Endothelial cell of umbilical vein (primary cell): Measurements from ENCODE around the gene CHN2. TPM values are rescaled to one million over a fixed set of nuclear protein-coding genes. Genes with fewer than 3 reads are reported as not detected.

Experiments
- BruUV-seq: library from RNA; stranded (reverse); fragments of 400-500 nt; replicated peaks from 2 replicates; lab custom pipeline; 2021; lab: Mats Ljungman, UMichigan
- CTCF ChIA-PET: fragments of 300-600, 350-600 bp; sonication (Branson Sonifier 250); formaldehyde crosslinking; loops from one replicate; lab custom pipeline; 2021; ENCODE audit warnings: antibody characterized with exemption, inconsistent platforms; lab: Charles Lee
- POLR2A ChIA-PET: fragments of 300-600, 350-600 bp; sonication (Branson Sonifier 250); formaldehyde crosslinking; loops from one replicate; lab custom pipeline; 2021; ENCODE audit warnings: antibody characterized with exemption, inconsistent platforms; lab: Charles Lee
- DNase-seq: peaks from one replicate; pipeline ENCODE4 v3.0.0-alpha.2; 2011; ENCODE audit warnings: low read depth, low spot score
- FAIRE-seq: peaks from 2 replicates; lab custom pipeline; 2011; peaks lifted over from hg19 to GRCh38; lab: Jason Lieb, UNC
- H2AFZ ChIP-seq: 2 replicates; pipeline ENCODE4 v1.6.0; 2012; ENCODE audit warnings: low read depth, low read length, control low read depth, inconsistent platforms
- H3K27ac ChIP-seq: 2 replicates; pipeline ENCODE4 v1.5.1; 2011; ENCODE audit warnings: low read depth, mild to moderate bottlenecking, control low read depth, low read length, moderate library complexity; ENCODE audit not compliant: insufficient read depth
- H3K27me3 ChIP-seq, 2 experiments: 2 replicates each; pipeline versions ENCODE4 v1.6.0 to v1.6.1; 2011; ENCODE audit warnings: low read length in 2 of 2, mixed read lengths in 1 of 2; ENCODE audit not compliant: control insufficient read depth in 2 of 2, insufficient read depth in 2 of 2
- H3K36me3 ChIP-seq, 2 experiments: 2 replicates in 1 of 2; 3 replicates in 1 of 2; pipeline ENCODE4 v1.5.1; 2011; ENCODE audit warnings: low read length in 2 of 2, mild to moderate bottlenecking in 1 of 2, moderate library complexity in 1 of 2; ENCODE audit not compliant: control insufficient read depth in 2 of 2, insufficient read depth in 2 of 2; ENCODE audit errors: extremely low read depth in 1 of 2
- H3K4me1 ChIP-seq: 3 replicates; pipeline ENCODE4 v1.5.1; 2011; ENCODE audit warnings: mild to moderate bottlenecking, low read length; ENCODE audit not compliant: control insufficient read depth, insufficient read depth; ENCODE audit errors: extremely low read depth
- H3K4me2 ChIP-seq: 2 replicates; pipeline ENCODE4 v1.6.1; 2011; ENCODE audit warnings: low read length, control low read depth, mixed read lengths; ENCODE audit not compliant: insufficient read depth
- H3K4me3 ChIP-seq, 3 experiments: fragments of 200-600 bp in 1 of 3; sonication (generic), shearing (Covaris generic) in 1 of 3; replicated peaks in 1 of 3; 2 replicates each; pipeline ENCODE4 v1.5.1; 2011 to 2016; ENCODE audit warnings: control low read depth in 3 of 3, low read length in 3 of 3, mild to moderate bottlenecking in 2 of 3, inconsistent platforms in 1 of 3, low read depth in 1 of 3, moderate library complexity in 1 of 3; ENCODE audit not compliant: insufficient read depth in 1 of 3
- H3K79me2 ChIP-seq: 2 replicates; pipeline ENCODE4 v1.6.0; 2012; ENCODE audit warnings: low read length, inconsistent platforms; ENCODE audit not compliant: control insufficient read depth, insufficient read depth
- H3K9ac ChIP-seq: replicated peaks from 2 replicates; pipeline ENCODE3; 2011; ENCODE audit warnings: low read length, control low read depth; ENCODE audit not compliant: insufficient read depth; ENCODE audit errors: extremely low read depth
- H3K9me1 ChIP-seq: replicated peaks from 3 replicates; pipeline ENCODE4 v1.6.0; 2011; ENCODE audit warnings: mild to moderate bottlenecking, low read length; ENCODE audit not compliant: control insufficient read depth, insufficient read depth; ENCODE audit errors: extremely low read depth
- H3K9me3 ChIP-seq: replicated peaks from 2 replicates; pipeline ENCODE4 v1.5.1; 2012; ENCODE audit warnings: low read length, inconsistent platforms; ENCODE audit not compliant: control insufficient read depth, insufficient read depth
- H4K20me1 ChIP-seq: replicated peaks from 2 replicates; pipeline ENCODE3; 2011; ENCODE audit warnings: mild to moderate bottlenecking, low read length; ENCODE audit not compliant: control insufficient read depth, insufficient read depth; ENCODE audit errors: extremely low read depth
- CTCF ChIP-seq, 2 donors: IDR thresholded peaks; 1 replicate in 1 of 2; 2 replicates in 1 of 2; pipeline ENCODE4 v1.5.1; 2011; ENCODE audit warnings: low read length in 2 of 2, mild to moderate bottlenecking in 2 of 2, moderate library complexity in 2 of 2, control low read depth in 1 of 2, inconsistent platforms in 1 of 2, low read depth in 1 of 2; ENCODE audit not compliant: insufficient read depth in 1 of 2; ENCODE audit errors: extremely low read depth in 1 of 2
- EZH2 ChIP-seq: IDR thresholded peaks from 2 replicates; pipeline ENCODE4 v1.6.1; 2012; ENCODE audit warnings: borderline replicate concordance, low read depth, mild to moderate bottlenecking, moderate library complexity, low read length, inconsistent platforms; ENCODE audit not compliant: severe bottlenecking
- FOS ChIP-seq: IDR thresholded peaks from 2 replicates; pipeline ENCODE4 v1.6.1; 2011; ENCODE audit warnings: mild to moderate bottlenecking, low read length, moderate library complexity, borderline replicate concordance; ENCODE audit not compliant: insufficient read depth
- GATA2 ChIP-seq: IDR thresholded peaks from 2 replicates; pipeline ENCODE4 v1.7.0; 2011; ENCODE audit warnings: low read depth, mild to moderate bottlenecking, moderate library complexity, mixed read lengths, low read length; ENCODE audit not compliant: insufficient read length, insufficient read depth
- JUN ChIP-seq: IDR thresholded peaks from 2 replicates; pipeline ENCODE4 v1.6.1; 2011; ENCODE audit warnings: borderline replicate concordance, low read depth; ENCODE audit not compliant: insufficient read length, insufficient read depth
- MAX ChIP-seq: IDR thresholded peaks from 2 replicates; pipeline ENCODE4 v1.6.1; 2011; ENCODE audit not compliant: insufficient read depth, insufficient read length
- MYC ChIP-seq: IDR thresholded peaks from one replicate; pipeline ENCODE4 v1.6.1; 2011; ENCODE audit warnings: mild to moderate bottlenecking, low read depth, low read length
- POLR2A ChIP-seq: IDR thresholded peaks from 2 replicates; pipeline ENCODE4 v1.6.1; 2012; ENCODE audit warnings: low read depth, mild to moderate bottlenecking, control low read depth, low read length
- POLR2AphosphoS5 ChIP-seq: IDR thresholded peaks from 2 replicates; pipeline ENCODE4 v1.6.1; 2012; ENCODE audit warnings: low read depth, mild to moderate bottlenecking, control low read depth, low read length, moderate library complexity; ENCODE audit not compliant: insufficient read depth
- dilution Hi-C: fragments of 300-500 bp; cut with MboI; formaldehyde crosslinking; loops from one replicate; pipeline ENCODE4 v1.15.0; 2019; ENCODE audit warnings: low sequenced_read_pairs; ENCODE audit not compliant: extremely low pct_ligation_motif_present
- intact Hi-C: fragments of 100-400 bp; cut with micrococcal nuclease; formaldehyde crosslinking; loops from one replicate; pipeline ENCODE4 v1.10.0; 2022
- polyA plus RNA-seq, 4 experiments: library from polyadenylated mRNA; depleted of rRNA in 3 of 4; stranded (reverse) in 3 of 4; unstranded in 1 of 4; fragments of >200 nt; gene quantifications; 2 replicates each; pipeline versions ENCODE4 v1.2.1 to v1.2.3, GENCODE V29; 2011 to 2012; ENCODE audit warnings: missing spikeins in 1 of 4
- total RNA-seq: library from RNA; stranded (reverse); gene quantifications from 2 replicates; pipeline ENCODE4 v1.2.3, GENCODE V29; 2021

CHN2 gene
- total and polyA plus RNA-seq, 2 donors (not counting 3 experiments of a cell fraction or from before 2014, with no cell fraction given): 1.4 to 5.0 TPM

- H3K79me2 ChIP-seq: no peaks in the 10 kb centered on the region
- no peak overlapping the region for H3K27ac ChIP-seq
- H3K9me1 ChIP-seq: no peaks in the 10 kb centered on the region
- no peak overlapping the region for H3K4me2 ChIP-seq
- CTCF ChIA-PET: no interaction called here
- no peak overlapping the region for H2AFZ ChIP-seq
- no peaks in the 10 kb centered on the region for H3K4me1 ChIP-seq
- BruUV-seq: no TSS peak
- dilution Hi-C loops: no loop called here
- FAIRE-seq: no peak
- no peaks in the 10 kb centered on the region for H3K9me3 ChIP-seq
- no peak overlapping the region for H3K9ac ChIP-seq
- H3K27me3 ChIP-seq: no peaks in the 10 kb centered on the region
- TF ChIP-seq POLR2A: no peak
- TF ChIP-seq FOS: no peak
- no peak for TF ChIP-seq CTCF (IDR thresholded peaks at IDR 0.05; ENCODE audit: extremely low read depth in 1 of 2, insufficient read depth in 1 of 2, low read depth in 1 of 2, low read length in 2 of 2)
- no peak for TF ChIP-seq MAX
- TF ChIP-seq POLR2AphosphoS5: no peak
- no peak for TF ChIP-seq GATA2
- no peak for TF ChIP-seq JUN
- no peak for TF ChIP-seq EZH2
- no peak for TF ChIP-seq MYC
- no peak overlapping the region for H3K4me3 ChIP-seq
- intact Hi-C loops: no loop called here
- no peaks in the 10 kb centered on the region for H4K20me1 ChIP-seq
- POLR2A ChIA-PET: no interaction called here
- DNase-seq: no peak
- H3K36me3 ChIP-seq: no peaks in the 10 kb centered on the region
Measured at GRCh38 chr7:29429401-29429800, 234.8 kb downstream of the CHN2 start.
